Sigmoid colon (tissue), 4 donors: ENCODE data around the gene UAP1.
A peak's percentile ranks its signal among the peaks of the same experiment; 100 is the strongest.

ENCODE experiments used
- CTCF ChIP-seq, 4 experiments: fragments of 450-650 bp in 3 of 4; fragments of 200-600 bp in 1 of 4; IDR thresholded peaks; one replicate each; pipeline ENCODE4 v1.5.1; 2016 to 2019; ENCODE audit warnings: antibody characterized with exemption in 4 of 4, mild to moderate bottlenecking in 3 of 4, moderate library complexity in 2 of 4
- POLR2A ChIP-seq, 2 donors: fragments of 450-650 bp; IDR thresholded peaks; one replicate each; pipeline ENCODE4 v1.6.1; 2016; ENCODE audit warnings: antibody characterized with exemption in 2 of 2, mild to moderate bottlenecking in 2 of 2, moderate library complexity in 2 of 2
- POLR2AphosphoS5 ChIP-seq, 4 donors: sonication (generic); formaldehyde crosslinking; IDR thresholded peaks; one replicate each; pipeline ENCODE4 v1.6.1; 2017; ENCODE audit warnings: antibody characterized with exemption in 4 of 4

- TF ChIP-seq CTCF (IDR thresholded peaks at IDR 0.05) (no peak), POLR2A (IDR thresholded peaks at IDR 0.05) (peak in 1 of 2 donors; percentile 13), POLR2AphosphoS5 (IDR thresholded peaks at IDR 0.05) (peak in 3 of 4 donors; percentile 7 to 35 (median 13))
Observed at GRCh38 chr1:162562470-162562828, 927 bp downstream of the UAP1 start.
